Measurements from ENCODE around the gene SEMA3A.

GRCh38 chr7:84123965-84124547 lies 70.5 kb downstream of the SEMA3A start:
- TF ChIP-seq CTCF (IDR thresholded peaks at IDR 0.05) (no peak), TCF7L2 (IDR thresholded peaks at IDR 0.05; ENCODE audit: low read depth, low read length) (no peak), POLR2AphosphoS5 (IDR thresholded peaks at IDR 0.05; ENCODE audit: low read depth, low read length) (no peak)

All from Panc1 (cell line).